ENCODE results near the gene TDRKH.

DNA sequence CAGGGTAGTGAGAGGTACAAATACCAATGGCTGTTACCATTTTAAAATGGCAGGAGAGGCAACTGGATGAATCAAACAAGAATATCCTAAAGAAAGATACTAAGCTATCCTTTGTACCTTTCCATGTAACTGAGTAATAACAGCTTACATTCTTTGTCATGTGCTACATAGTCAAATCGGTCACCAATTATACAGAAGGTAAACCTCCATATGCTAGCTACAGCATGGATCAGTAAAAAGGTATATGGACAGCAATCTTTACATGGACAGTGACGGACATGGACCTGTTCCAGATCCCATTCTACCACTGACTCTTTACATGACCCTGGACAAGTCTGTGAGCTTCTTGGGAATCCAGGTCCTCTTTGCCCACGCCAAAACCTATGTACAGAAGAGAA is 13.6 kb downstream of the TDRKH start:
- TF ChIP-seq EZH2 (IDR thresholded peaks at IDR 0.05; ENCODE audit: borderline replicate concordance, low read depth, low read length, severe bottlenecking) = no peak
- no peak for TF ChIP-seq CTCF (IDR thresholded peaks at IDR 0.05; ENCODE audit: borderline replicate concordance, extremely low read depth, low read length, poor library complexity, severe bottlenecking)

Data from DND-41 (cell line).